ENCODE data around the gene HIF3A.
"Not testable (repeated sequence)": the region's sequence is repeated elsewhere in the genome, so short reads cannot be mapped to it uniquely, and the experiment has no call there.

The HIF3A gene

DNA sequence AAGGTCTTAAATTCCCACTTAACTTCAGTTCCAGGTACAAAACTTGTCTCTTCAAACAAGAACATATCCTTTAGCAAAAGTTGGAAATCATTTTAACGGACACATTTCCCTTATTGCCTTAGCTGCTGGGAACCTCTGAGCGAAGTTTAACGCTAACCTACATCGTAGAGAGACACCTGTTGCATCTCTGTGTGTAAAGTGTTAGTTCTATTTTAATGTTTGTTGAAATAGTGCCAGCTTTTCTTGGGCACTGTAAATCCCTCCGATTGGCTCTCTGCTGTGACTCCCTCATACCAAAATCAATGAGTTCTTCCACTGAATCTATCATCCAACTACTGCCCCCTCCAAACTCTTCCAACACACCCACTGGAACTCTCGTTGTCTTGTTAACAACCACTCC lies 2.3 kb upstream of the HIF3A start:
- DNase-seq (ENCODE audit: low read depth), result no peak

DNA sequence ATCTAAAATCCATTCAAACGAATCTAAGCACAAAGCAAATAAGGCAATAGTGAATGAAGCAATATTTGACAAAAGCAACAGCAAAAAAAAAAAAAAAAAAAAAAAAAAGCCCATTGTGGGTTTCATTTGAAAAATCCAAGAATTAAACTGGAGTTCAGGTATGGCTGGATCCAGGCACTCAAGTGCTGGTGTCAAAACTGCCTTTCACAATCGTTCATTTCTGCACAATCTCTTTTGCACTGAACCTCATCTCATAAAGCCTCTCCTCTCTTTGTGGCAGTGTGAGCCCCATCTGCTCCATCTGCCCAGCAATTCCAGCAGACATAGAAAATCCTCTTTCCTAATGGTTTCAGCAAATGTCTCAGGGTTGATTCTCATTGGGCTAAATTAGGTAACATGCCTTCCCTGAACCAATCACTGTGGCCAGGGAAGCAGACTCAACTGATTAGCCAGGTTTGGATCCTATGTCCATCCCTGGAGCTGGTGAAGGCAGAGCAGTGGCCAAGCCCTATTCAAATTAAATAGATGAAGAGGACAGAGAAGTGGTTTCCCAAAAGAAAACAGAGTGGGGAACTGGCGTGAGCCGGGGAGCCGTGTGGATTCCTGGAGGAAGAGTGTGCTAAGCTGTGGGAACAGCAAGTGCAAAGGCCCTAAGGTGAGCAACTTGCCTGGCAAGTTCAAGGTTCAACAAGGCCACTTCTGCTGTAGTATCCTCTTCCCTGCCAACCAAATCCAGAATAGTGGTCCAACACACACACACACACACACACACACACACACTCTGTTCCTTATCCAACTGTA lies 1.2 kb upstream of the HIF3A start:
- DNase-seq (ENCODE audit: low read depth), result no peak

DNA sequence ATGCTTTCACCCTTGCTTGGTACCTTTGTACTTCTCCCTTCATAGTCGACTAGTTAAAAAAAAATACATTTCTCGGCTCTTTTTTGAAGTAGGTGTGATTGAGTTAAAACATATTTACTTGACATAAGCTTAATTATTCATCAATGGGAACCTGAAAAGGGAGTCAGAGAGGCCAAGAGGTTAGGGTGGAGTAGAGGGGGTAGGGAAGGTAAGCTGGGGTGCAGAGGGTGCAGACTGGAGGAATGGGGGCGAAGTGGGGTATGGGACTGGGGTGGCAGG lies 701 bp upstream of the HIF3A start:
- DNase-seq (ENCODE audit: low read depth), result no peak

DNA sequence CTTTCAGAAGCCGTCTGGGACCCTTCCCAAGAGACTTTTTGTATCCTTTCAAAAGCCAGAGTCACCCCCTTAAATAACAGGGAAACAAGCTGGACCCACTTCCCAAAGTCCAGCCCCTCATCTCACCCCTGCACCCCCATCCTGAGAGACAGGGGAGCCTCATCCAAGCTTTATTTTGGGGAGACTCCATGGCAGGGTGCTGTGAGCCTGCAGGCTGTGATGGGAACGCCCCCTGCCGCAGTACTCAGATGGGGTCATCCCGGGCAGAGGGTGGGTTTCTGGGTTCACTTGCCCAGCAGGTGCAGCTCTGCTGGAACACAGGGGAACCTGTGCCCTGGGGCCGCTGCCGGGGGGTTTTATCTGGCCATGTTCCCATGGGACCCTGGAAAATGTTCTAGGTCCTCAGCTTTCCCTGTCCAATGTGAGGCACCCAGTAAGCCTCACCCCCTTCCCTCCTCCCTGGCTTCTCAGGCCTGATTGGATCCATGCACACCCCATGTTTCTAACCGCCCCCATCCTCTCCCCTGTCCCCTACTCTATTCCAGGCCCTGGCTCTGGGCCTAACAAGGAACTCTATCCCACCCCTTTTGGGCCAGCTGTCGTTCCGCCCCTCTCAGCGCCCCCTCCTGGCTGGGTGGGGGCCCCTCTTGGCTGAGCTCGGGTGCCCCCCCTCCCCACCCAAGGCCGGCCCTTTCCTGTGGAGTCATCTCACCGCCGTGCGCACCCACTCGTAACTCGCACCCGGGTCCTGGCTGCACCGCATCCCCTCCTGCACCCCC lies 1.0 kb downstream of the HIF3A start:
- DNase-seq (ENCODE audit: low read depth), result no peak

DNA sequence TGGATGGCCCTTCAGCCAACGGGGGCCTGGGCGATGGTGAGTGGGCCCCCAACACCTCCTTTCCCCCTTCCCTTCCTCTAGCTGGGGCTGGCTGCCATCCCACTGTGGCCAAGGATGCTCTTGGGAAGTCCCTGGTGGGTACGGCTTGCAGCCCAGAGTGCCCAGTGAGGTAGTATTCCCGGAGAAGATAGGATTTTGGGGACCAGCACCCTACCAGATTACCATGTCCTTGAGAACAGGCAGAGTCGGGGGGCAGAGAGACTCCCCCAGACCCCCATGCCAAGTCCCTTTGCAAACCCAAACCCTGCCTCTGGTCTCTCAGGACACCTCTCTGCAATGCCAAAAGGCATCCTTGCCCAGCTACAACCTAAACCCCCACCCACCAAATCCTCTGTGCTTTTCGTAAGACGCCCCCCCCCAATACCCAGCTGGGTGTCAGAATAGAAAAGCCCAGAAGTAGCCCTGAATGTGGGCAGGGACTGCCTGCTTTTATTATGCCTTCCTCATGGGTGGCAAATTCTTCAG lies 1.7 kb downstream of the HIF3A start:
- no peak for DNase-seq (ENCODE audit: low read depth)

DNA sequence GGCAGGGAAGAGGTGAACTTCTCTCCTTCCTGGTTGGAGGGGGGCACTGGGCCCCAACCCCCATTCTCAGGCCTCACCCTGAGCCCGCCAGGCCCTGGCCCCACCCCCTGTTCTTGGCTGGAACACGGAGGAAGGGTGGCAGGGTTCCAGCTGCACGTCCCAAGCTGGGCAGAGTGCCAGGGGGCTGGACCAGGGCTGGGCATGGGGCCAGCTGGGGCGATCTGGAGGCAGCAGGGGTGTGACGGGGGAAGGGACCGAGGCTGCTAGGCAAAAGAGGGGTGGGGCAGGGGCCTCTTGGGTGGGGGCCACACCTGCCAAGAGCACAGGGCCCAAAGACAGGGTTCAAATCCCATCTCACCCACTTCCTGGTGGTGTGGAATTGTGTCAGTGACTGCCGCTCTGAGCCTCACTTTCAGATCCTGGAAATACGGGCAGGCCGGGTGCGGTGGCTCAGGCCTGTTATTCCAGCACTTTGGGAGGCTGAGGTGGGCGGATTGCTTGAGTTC lies 2.2 kb downstream of the HIF3A start:
- no peak for DNase-seq (ENCODE audit: low read depth)

DNA sequence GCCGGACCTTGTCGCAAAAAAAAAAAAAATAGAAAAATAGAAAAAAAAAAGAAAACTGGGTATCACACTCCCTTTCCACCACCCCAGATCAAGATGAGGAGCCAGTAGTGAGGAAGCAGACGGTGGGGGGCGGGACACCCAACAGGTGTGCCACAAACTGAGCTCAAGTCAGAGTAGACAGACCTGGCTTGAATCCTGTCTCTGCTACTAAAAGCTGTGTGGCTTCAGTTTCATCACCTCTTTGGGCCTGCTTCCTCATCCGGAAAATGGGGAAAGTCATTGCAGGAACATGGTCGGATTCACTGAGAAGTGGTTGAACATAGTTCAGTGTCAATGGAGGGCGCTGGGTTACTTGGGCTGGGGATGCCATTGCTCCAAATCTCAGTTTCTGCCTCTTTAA lies 2.9 kb downstream of the HIF3A start:
- DNase-seq (ENCODE audit: low read depth), result no peak

DNA sequence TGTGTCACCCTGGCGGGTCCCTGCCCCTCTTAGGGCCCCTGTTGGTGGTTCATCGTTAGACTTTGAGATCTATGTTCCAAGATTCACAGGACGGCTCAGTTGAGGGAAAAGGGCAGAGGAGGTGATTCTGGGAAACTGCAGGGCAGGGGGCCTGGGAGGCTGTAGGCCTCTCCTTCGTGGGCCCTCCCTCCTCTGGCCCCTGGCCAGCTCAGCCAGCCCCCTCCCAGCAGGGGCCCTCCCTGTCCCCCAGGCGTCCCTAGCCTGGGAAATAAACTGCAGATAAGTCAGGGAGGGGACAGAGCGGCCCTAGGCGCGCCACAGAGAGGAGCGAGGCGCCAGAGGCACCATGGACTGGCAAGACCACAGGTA lies 6.5 kb downstream of the HIF3A start:
- no peak for DNase-seq (ENCODE audit: low read depth)

DNA sequence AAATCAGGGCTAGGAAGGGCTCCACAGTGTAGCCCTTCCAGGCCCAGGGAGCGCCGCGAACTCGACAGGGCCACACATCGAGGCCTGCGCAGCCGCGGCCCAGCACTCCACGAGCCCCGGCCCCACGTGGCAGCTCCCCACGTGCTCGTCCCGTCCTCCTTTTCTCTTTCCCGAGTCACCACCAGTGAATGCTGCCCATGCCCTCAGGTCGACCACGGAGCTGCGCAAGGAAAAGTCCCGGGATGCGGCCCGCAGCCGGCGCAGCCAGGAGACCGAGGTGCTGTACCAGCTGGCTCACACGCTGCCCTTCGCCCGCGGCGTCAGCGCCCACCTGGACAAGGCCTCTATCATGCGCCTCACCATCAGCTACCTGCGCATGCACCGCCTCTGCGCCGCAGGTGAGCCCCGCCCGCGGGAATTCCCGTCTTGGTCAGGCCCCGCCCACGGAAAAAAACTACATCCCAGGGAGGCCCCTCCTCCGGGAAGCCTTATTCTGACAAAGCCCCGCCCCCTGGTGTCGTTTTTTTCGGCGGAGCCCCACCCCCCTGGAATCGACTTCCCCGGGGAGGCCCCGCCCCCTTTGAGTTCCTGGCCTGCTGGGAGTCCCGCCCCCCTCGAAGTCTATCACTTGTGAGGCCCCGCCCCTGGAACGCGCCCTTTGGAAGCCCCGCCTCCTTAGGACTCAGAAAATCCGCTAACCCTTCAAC lies 7.0 kb downstream of the HIF3A start:
- no peak for DNase-seq (ENCODE audit: low read depth)

DNA sequence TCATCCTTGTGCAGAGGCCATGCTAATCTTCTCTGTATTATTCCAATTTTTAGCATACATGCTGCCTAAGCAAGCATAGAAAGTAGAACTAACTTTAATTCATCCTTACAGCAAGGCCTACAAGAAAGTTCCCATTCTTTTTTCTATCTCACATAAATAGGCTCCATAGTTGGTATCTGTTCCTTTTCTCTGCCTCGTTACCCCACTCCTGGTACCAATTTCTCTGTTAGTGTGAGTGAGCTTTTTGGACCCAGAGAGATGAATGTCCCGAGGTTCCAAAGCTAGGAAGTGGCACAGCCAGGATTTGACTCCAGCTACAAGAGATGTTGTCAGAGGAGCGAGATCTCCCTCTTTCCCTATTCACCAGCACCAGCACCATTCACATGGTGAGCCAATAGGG lies 9.7 kb downstream of the HIF3A start:
- no peak for DNase-seq (ENCODE audit: low read depth)

DNA sequence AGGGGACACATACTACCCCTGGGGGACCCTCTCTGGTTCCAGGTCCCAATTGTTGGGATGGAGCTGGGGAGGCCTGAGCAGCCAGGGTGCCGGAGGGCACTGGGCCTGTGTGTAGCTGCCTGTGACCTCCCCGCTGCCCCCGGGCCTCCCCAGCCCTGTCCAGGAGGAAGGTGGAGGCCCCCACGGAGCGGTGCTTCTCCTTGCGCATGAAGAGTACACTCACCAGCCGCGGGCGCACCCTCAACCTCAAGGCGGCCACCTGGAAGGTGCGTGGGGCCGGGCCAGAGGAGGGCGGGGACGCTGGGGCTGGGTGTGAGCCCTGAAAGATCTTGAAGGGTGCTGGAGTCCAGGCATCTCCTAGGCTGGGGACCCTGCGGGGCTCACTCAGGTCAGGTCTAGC lies 11.7 kb downstream of the HIF3A start:
- DNase-seq (ENCODE audit: low read depth), result no peak

DNA sequence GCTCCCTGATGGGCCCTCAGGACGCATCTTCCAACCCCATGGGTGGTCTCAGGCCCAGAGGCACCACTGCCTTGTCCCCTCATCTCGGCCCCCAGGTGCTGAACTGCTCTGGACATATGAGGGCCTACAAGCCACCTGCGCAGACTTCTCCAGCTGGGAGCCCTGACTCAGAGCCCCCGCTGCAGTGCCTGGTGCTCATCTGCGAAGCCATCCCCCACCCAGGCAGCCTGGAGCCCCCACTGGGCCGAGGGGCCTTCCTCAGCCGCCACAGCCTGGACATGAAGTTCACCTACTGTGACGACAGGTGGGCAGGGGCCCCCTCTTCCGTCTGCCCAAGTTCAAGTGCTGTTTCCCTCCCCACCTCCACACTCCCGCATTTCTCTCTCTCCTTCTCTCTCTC lies 12.2 kb downstream of the HIF3A start:
- DNase-seq (ENCODE audit: low read depth), result no peak

DNA sequence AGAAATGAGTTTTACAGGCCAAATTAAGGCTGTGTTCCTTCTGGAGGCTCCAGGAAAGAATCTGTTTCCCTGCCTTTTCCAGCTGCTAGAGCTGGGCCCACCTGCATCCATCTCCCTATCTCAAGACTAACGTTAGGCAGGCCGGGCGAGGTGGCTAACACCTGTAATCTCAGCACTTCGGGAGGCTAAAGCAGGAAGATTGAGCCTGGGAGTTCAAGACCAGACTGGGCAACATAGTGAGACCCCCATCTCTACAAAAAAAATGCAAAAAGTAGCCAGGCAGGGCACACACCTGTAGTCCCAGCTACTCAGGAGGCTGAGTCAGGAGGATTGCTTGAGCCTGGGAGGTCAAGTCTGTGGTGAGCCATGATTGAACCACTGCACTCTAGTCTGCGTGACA lies 14.6 kb downstream of the HIF3A start:
- DNase-seq (ENCODE audit: low read depth), result no peak

DNA sequence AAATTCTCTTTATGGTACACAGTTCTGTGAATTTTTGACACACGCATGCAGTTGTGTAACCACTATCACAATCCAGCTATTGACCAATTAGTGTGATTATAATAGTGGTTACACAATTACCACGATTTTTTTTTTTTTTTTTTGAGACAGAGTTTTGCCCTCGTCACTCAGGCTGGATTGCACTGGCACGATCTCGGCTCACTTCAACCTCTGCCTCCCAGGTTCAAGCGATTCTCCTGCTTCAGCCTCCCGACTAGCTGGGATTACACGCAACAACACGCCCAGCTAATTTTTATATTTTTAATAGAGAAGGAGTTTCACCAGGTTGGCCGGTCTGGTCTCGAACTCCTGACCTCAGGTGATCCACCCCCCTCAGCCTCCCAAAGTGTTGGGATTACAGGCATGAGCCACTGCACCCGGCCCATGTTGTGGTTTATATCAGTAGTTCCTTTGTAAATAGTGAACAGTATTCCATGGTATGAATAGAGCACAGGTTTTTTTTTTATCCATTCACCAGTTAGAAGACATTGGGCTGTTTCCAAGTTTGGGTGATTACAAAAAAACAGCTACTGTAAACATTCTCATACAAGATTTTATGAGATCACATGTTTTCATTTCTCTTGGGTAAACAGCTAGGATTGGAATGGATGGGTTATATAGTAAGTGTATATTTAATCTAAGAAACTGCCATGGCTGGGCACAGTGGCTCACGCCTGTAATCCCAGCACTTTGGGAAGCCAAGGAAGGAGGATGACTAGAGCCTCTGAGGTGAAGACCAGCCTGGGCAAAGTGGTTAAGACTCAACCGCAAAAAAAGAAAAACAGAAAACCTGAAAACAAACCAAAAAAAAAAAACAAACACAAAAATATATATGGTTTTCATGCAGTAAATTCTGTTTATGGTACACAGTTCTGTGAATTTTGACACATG lies 17.0 kb downstream of the HIF3A start:
- DNase-seq (ENCODE audit: low read depth), result not testable (repeated sequence)

DNA sequence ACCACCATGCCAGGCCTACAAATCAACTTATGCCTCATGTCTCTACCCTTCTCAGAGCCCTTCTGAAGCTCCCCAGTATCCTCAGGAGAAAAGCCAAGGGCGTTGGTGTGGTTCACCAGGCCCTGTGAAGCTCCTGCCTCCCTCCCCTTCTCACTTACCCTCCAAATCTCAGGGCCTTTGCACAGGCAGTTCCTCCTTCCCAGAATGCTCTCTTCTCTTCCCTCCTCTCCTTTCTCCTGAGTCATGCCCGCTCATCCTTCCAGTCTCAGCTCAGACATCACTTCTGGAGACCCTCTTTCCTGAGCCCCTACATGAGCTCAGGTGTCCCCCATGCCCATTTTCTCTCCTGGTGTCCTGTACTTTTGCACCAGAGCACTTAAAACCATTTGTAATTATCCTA lies 20.5 kb downstream of the HIF3A start:
- DNase-seq (ENCODE audit: low read depth), result no peak

DNA sequence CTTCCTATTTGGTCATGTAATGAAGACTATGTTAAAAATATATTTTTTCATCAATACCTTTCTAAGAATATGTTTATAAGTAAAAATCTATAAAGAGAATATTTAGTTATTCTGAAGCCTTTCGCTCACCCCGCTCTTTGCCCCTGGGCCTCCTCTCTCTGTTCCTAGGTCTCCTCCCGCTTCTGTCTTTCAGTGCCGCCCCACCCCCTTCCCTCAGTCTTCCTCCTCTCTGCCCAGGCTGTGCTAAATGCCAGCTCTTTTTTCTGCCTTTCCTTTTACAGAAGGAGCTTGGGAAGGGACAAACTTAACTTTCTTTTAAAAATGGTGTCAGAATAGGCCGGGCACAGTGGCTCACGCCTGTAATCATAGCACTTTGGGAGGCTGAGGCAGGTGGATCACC lies 22.8 kb downstream of the HIF3A start:
- no peak for DNase-seq (ENCODE audit: low read depth)

DNA sequence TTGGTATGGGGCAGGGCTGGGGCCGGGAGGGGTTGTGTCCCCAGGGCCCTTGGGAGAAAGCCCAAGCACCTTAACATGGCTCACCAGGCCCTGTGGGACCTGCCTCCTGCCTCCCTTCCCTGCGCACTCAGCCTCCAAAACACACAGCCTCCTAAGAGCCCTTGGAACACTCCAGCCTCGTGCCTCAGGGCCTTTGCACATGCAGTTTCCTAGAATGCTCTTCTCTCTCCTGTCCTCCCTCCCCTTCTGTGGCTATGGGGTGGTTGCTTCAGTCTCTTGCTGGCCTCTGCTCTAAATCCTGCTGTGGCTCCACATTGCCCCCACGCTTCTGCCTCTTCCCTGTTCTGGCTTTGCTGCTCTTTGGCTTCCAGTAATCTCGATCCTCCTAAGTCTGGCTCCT lies 23.7 kb downstream of the HIF3A start:
- no peak for DNase-seq (ENCODE audit: low read depth)

DNA sequence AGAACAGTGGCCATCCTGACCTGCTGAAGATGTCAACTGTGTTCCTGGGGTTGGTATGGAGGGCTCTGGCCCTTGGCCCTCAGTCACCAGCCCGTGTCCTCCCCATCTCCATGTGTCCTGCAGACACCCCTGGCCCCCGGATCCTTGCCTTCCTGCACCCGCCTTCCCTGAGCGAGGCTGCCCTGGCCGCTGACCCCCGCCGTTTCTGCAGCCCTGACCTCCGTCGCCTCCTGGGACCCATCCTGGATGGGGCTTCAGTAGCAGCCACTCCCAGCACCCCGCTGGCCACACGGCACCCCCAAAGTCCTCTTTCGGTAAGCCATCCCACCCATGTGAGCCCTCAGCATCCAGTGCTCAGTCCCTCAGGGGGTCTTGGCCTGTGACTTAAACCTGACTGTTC lies 24.8 kb downstream of the HIF3A start:
- no peak for DNase-seq (ENCODE audit: low read depth)

DNA sequence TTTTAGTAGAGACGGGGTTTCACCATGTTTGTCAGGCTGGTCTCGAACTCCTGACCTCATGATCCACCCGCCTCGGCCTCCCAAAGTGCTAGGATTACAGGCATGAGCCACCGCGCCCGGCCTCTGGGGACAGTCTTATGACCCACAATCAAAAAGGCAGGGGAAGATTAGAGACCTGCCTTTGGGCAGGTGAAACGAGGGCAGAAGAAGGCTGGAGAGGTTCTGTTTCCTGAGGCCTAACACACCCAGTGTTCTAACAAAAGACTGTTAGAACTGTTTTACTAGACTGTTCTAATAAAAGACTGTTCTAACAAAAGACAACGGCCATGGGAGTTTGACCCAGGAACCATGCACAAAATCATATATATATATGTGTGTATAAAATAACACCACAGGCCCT lies 26.4 kb downstream of the HIF3A start:
- DNase-seq (ENCODE audit: low read depth), result not testable (repeated sequence)

DNA sequence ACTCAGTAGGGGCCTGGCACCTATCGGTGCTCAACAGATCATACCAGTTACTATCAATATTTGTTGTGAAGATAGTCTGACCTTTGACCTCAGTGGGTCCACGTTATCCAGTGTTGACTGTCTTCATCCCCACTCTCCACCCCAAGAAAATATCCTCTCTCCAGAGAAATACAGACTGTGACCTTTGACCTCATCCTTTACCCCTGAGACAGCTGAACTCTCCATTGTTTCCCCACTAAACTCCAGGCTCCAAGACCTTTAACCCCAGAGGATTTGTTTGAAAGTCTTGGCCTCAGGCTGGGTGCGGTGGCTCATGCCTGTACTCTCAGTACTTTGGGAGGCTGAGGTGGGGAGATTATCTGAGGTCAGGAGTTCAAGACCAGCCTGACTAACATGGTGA lies 27.4 kb downstream of the HIF3A start:
- no peak for DNase-seq (ENCODE audit: low read depth)

DNA sequence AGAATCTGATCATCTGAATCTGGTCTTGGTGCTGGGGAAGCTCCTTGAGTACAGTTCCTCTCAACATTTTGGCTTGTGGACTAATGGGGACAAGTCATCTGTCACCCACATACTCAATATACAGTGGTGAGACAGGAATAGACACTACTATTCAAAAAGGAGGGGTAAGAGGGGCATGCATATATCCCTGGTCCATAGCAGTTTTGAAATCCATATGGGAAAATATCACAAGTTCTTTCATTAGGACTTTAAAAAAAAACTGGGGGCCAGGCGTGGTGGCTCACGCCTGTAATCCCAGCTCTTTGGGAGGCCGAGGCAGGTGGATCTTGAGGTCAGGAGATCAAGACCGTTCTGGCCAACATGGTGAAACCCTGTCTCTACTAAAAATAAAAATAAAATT lies 29.8 kb downstream of the HIF3A start:
- DNase-seq (ENCODE audit: low read depth), result no peak

DNA sequence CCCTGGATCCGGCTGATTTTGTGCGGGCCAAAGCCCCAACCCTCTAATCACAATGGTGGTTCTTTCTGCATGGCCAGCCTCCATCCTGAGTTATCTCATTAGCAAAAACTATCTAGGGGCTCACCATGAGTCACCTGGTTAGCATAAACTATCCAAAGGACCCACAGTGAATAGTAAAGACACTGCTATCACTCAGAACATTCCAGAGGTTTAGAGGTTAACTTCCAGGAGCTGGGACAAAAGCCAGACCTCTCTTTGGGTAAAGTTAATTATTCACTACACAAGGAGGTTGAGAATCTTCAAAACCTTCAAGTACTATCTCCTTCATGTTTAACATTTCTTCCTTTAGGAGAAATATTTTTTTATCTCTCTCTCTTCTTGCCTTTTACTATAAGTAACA lies 31.2 kb downstream of the HIF3A start:
- no peak for DNase-seq (ENCODE audit: low read depth)
